Lower leg skin (tissue), 4 donors: ENCODE measurements around the gene MATR3. TPM values are rescaled to one million over a fixed set of nuclear protein-coding genes. Genes with fewer than 3 reads are reported as not detected.

Experiments
- DNase-seq, 2 donors: peaks; one replicate each; pipeline ENCODE4 v3.0.0-alpha.2; 2019; ENCODE audit warnings: low spot score in 2 of 2
- H3K4me3 ChIP-seq: fragments of 200-600 bp; sonication (generic); 2 replicates; pipeline ENCODE4 v1.5.1; 2017; ENCODE audit warnings: mild to moderate bottlenecking, low read depth; ENCODE audit not compliant: poor library complexity, severe bottlenecking
- POLR2A ChIP-seq, 2 donors: fragments of 450-650 bp; IDR thresholded peaks; one replicate each; pipeline ENCODE4 v1.6.1; 2016 to 2017; ENCODE audit warnings: antibody characterized with exemption in 2 of 2, mild to moderate bottlenecking in 1 of 2, moderate library complexity in 1 of 2
- WGBS, 2 donors: methylation state at CpG; one replicate each; pipeline ENCODE4 v1.1.5; 2018; 5-methylcytosine and 5-hydroxymethylcytosine counted together
- intact Hi-C: fragments of 100-400 bp; cut with DNase I; formaldehyde crosslinking; loops from one replicate; pipeline ENCODE4 v1.15.0; 2023; ENCODE audit warnings: low total_unique reads
- total RNA-seq, 4 donors: library from RNA; depleted of rRNA; stranded (reverse); fragments of >200 nt; gene quantifications; one replicate each; pipeline ENCODE4 v1.1.0, GENCODE V29; 2016
- TF ChIP-seq, protein P1 (sequence below), 3 donors: fragments of 450-650 bp; IDR thresholded peaks; one replicate each; pipeline ENCODE4 v1.5.1; 2016; ENCODE audit warnings: antibody characterized with exemption in 3 of 3, mild to moderate bottlenecking in 3 of 3, moderate library complexity in 2 of 3

MATR3 gene
- total RNA-seq, 4 donors from 2014 or later, result 108 to 135 (median 122) TPM

DNA sequence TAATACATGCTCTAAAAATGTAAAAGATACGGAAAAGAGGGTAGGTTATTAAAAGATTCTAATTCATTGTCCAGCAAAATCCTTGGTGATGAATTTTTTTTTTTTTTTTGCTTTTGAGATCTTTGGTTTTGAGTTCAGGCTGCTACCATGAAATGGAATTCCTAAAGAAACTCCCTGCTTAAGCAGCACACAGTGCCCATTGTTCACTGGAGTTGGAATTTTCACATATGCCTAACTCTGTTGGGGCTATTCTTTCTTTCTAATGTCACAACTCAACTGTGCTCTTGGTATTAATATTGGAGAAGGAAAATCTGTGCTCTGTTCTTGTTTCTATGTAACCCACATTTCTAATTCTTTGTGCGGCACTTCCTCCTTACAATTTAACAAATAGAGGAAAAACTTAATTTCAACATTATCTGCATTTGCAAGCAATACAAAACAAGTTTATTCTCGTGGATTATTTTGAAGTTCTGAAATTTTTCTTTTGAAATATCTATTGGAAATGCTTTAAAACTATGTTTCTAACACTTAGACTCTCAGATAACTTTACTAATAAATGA lies 21.6 kb downstream of the MATR3 start:
- WGBS, 2 donors, result 77 to 80% methylated on average over 3 of the region's 3 CpGs
- TF ChIP-seq, protein P1, sequence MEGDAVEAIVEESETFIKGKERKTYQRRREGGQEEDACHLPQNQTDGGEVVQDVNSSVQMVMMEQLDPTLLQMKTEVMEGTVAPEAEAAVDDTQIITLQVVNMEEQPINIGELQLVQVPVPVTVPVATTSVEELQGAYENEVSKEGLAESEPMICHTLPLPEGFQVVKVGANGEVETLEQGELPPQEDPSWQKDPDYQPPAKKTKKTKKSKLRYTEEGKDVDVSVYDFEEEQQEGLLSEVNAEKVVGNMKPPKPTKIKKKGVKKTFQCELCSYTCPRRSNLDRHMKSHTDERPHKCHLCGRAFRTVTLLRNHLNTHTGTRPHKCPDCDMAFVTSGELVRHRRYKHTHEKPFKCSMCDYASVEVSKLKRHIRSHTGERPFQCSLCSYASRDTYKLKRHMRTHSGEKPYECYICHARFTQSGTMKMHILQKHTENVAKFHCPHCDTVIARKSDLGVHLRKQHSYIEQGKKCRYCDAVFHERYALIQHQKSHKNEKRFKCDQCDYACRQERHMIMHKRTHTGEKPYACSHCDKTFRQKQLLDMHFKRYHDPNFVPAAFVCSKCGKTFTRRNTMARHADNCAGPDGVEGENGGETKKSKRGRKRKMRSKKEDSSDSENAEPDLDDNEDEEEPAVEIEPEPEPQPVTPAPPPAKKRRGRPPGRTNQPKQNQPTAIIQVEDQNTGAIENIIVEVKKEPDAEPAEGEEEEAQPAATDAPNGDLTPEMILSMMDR (IDR thresholded peaks at IDR 0.05), result no peak
- no peak for TF ChIP-seq POLR2A (IDR thresholded peaks at IDR 0.05)
- intact Hi-C loops, result no loop called here
- no peak overlapping the region for H3K4me3 ChIP-seq
- DNase-seq, result no peak

DNA sequence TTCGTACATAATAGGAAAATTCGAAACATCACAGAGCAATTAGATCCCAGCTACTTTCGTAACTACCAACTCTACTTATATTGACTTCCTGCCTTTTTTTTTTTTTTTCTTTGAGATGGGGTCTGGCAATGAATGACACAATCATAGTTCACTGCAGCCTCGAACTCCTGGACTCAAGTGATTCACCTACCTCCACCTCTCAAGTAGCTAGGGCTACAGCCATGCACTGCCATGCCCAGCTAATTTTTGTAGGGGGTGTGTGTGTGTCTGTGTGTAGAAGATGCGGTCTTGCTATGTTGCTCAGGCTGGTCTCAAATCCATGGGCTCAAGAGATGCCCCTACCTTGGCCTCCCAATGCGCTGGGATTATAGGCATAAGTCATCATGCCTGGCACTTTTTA lies 42.3 kb downstream of the MATR3 start:
- TF ChIP-seq POLR2A (IDR thresholded peaks at IDR 0.05), result no peak
- WGBS, 2 donors, result 62 to 63% methylated on average over 6 of the region's 6 CpGs
- intact Hi-C loops, result no loop called here
- H3K4me3 ChIP-seq, result no peak overlapping the region
- DNase-seq, result no peak

GRCh38 chr5:139340051-139340450 lies 46.5 kb downstream of the MATR3 start:
- TF ChIP-seq, protein P1 (IDR thresholded peaks at IDR 0.05), result no peak
- no peak for TF ChIP-seq POLR2A (IDR thresholded peaks at IDR 0.05)
- intact Hi-C loops, result no loop called here
- DNase-seq, result no peak
- 82 to 84% methylated on average over 2 of the region's 2 CpGs for WGBS, 2 donors
- no peak overlapping the region for H3K4me3 ChIP-seq

GRCh38 chr5:139341187-139341688 lies 47.7 kb downstream of the MATR3 start:
- TF ChIP-seq, protein P1 (IDR thresholded peaks at IDR 0.05), result peak in 1 of 3 donors; percentile 43
- no peak for TF ChIP-seq POLR2A (IDR thresholded peaks at IDR 0.05)
- intact Hi-C loops, result no loop called here
- WGBS, 2 donors, result 1 to 2% methylated on average over 17 of the region's 17 CpGs
- no peak for DNase-seq
- H3K4me3 ChIP-seq, result peak overlapping the region; percentile 85

- TF ChIP-seq POLR2A (IDR thresholded peaks at IDR 0.05), result peak in 1 of 2 donors; percentile 55
- TF ChIP-seq, protein P1 (IDR thresholded peaks at IDR 0.05), result no peak
- DNase-seq, result peak; percentile 96 to 100
- H3K4me3 ChIP-seq, result peak within 1 kb of the TSS; percentile 85
- WGBS, 2 donors, result 0 to 1% methylated on average over 61 to 64 of the region's 66 CpGs
- intact Hi-C loops, result no loop called here
Measured at GRCh38 chr5:139341689-139342422, 48.3 kb downstream of the MATR3 start, which contains the start of gene PAIP2. TSS of gene PAIP2 (plus strand) at chr5:139341854. CDS start at chr5:139363785, 21,931 bp downstream.

GRCh38 chr5:139342423-139342723 lies 48.8 kb downstream of the MATR3 start:
- DNase-seq, result no peak
- no peak for TF ChIP-seq POLR2A (IDR thresholded peaks at IDR 0.05)
- TF ChIP-seq, protein P1 (IDR thresholded peaks at IDR 0.05), result no peak
- intact Hi-C loops, result no loop called here
- 1% methylated on average over 16 of the region's 16 CpGs for WGBS, 2 donors
- H3K4me3 ChIP-seq, result peak overlapping the region; percentile 85
